ENCODE results near the gene PLBD2. TPM values are rescaled to one million over a fixed set of nuclear protein-coding genes. Genes with fewer than 3 reads are reported as not detected.

The PLBD2 gene
- total and polyA plus RNA-seq, 9 of the 15 experiments (the other 6 are each of a cell fraction or from before 2014, with no cell fraction given) = 2.4 to 37.4 (median 6.0) TPM

DNA sequence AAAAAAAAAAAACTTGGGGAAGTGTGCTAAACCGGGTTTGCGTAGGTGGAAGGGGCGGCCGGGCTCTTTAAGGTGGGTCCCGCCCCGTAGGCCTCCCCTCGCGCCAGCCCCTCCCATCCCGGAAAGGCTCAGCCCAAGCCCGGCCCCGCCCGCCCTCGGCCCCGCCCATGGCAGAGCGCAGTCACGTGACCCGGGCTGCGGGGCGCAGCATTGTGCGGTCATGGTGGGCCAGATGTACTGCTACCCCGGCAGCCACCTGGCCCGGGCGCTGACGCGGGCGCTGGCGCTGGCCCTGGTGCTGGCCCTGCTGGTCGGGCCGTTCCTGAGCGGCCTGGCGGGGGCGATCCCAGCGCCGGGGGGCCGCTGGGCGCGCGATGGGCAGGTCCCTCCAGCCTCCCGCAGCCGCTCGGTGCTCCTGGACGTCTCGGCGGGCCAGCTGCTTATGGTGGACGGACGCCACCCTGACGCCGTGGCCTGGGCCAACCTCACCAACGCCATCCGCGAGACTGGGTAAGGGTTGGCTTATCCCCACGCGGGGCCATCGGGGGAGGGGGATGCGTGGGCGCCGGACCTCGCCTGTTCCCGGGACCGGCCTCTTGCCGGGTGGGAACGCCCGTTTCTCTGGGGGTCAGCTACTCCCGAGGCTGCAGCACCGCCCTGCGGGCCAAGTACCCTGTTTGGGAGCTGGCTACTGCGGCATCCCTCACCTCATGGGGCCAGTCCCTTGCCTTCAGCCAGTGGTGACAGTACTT, at the start of gene PLBD2 (continued):
- TF ChIP-seq ZNF354B (CRISPR knock-in tag; IDR thresholded peaks at IDR 0.05) = no peak
- TF ChIP-seq CHD4 (IDR thresholded peaks at IDR 0.05; ENCODE audit: insufficient read depth, insufficient replicate concordance, low read depth, low read length, poor library complexity, severe bottlenecking) = no peak
- TF ChIP-seq RBM25 (IDR thresholded peaks at IDR 0.05; ENCODE audit: low read depth, low read length, severe bottlenecking) = peak; percentile 12
- TF ChIP-seq, protein P1, sequence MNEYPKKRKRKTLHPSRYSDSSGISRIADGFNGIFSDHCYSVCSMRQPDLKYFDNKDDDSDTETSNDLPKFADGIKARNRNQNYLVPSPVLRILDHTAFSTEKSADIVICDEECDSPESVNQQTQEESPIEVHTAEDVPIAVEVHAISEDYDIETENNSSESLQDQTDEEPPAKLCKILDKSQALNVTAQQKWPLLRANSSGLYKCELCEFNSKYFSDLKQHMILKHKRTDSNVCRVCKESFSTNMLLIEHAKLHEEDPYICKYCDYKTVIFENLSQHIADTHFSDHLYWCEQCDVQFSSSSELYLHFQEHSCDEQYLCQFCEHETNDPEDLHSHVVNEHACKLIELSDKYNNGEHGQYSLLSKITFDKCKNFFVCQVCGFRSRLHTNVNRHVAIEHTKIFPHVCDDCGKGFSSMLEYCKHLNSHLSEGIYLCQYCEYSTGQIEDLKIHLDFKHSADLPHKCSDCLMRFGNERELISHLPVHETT (CRISPR knock-in tag; conservative IDR thresholded peaks at IDR 0.05 in 1 of 2, IDR thresholded peaks at IDR 0.05 in 1 of 2) = 0 out of 4 replicates have a peak, but pooled peaks of 1 of the 2 experiments have one; percentile 6
- no peak for TF ChIP-seq SIRT6 (IDR thresholded peaks at IDR 0.05; ENCODE audit: low read depth, low read length)
- TF ChIP-seq ZNF507 (tag; conservative IDR thresholded peaks at IDR 0.05) = no peak
- TF ChIP-seq HSF4 (CRISPR knock-in tag; IDR thresholded peaks at IDR 0.05; ENCODE audit: borderline replicate concordance) = no peak
- TF ChIP-seq, protein P2, sequence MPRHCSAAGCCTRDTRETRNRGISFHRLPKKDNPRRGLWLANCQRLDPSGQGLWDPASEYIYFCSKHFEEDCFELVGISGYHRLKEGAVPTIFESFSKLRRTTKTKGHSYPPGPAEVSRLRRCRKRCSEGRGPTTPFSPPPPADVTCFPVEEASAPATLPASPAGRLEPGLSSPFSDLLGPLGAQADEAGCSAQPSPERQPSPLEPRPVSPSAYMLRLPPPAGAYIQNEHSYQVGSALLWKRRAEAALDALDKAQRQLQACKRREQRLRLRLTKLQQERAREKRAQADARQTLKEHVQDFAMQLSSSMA (CRISPR knock-in tag; IDR thresholded peaks at IDR 0.05) = no peak
- no peak for TF ChIP-seq MXI1 (IDR thresholded peaks at IDR 0.05; ENCODE audit: low read depth, low read length)
- TF ChIP-seq SNIP1 (IDR thresholded peaks at IDR 0.05; ENCODE audit: low read depth) = no peak
- no peak for TF ChIP-seq RFX5 (IDR thresholded peaks at IDR 0.05; ENCODE audit: low read depth, low read length)
- no peak for TF ChIP-seq NBN (IDR thresholded peaks at IDR 0.05; ENCODE audit: low read depth)
- TF ChIP-seq FIP1L1 (IDR thresholded peaks at IDR 0.05; ENCODE audit: low read depth, low read length, poor library complexity, severe bottlenecking) = peak; percentile 33
- no peak for TF ChIP-seq ZNF707 (CRISPR knock-in tag; conservative IDR thresholded peaks at IDR 0.05)
- TF ChIP-seq POU5F1 (IDR thresholded peaks at IDR 0.05; ENCODE audit: borderline replicate concordance, low read depth, low read length, partially characterized antibody) = no peak
- no peak for TF ChIP-seq ZNF699 (CRISPR knock-in tag; IDR thresholded peaks at IDR 0.05; ENCODE audit: insufficient replicate concordance)
- no peak for TF ChIP-seq HMG20A (CRISPR knock-in tag; conservative IDR thresholded peaks at IDR 0.05)
- no peak for TF ChIP-seq ETS2 (tag; IDR thresholded peaks at IDR 0.05; ENCODE audit: borderline replicate concordance, poor library complexity, severe bottlenecking)
- no peak for TF ChIP-seq ZNF696 (CRISPR knock-in tag; conservative IDR thresholded peaks at IDR 0.05)
- peak; percentile 89 for TF ChIP-seq POLR2G (IDR thresholded peaks at IDR 0.05; ENCODE audit: low read depth, low read length)
- TF ChIP-seq TFAM (CRISPR knock-in tag; conservative IDR thresholded peaks at IDR 0.05) = no peak
- peak; percentile 70; the same call in 1 of the 2 replicates for TF ChIP-seq ZBTB17 (CRISPR knock-in tag; IDR thresholded peaks at IDR 0.05)

Measured in K562 (cell line).